HEK293 (cell line): ENCODE data around the gene AGRN.

ENCODE experiments used
- HOXA7 ChIP-seq: sonication (generic); formaldehyde crosslinking; IDR thresholded peaks from 2 replicates; pipeline ENCODE4 v1.8.1; 2022; ENCODE audit warnings: missing genetic modification reagents, borderline replicate concordance
- KLF1 ChIP-seq: fragments of 450-650 bp; formaldehyde crosslinking; IDR thresholded peaks from 2 replicates; pipeline ENCODE4 v1.5.1; 2016; ENCODE audit warnings: missing biosample characterization, missing genetic modification characterization
- YY1 ChIP-seq: fragments of 450-650 bp; formaldehyde crosslinking; IDR thresholded peaks from 2 replicates; pipeline ENCODE4 v1.5.1; 2018; ENCODE audit warnings: missing biosample characterization, missing genetic modification characterization
- ZNF266 ChIP-seq: fragments of 450-650 bp; formaldehyde crosslinking; IDR thresholded peaks from 2 replicates; pipeline ENCODE4 v1.5.1; 2016; ENCODE audit warnings: missing biosample characterization, missing genetic modification characterization, low read depth
- ZNF354C ChIP-seq: fragments of 450-650 bp; formaldehyde crosslinking; IDR thresholded peaks from 2 replicates; pipeline ENCODE4 v1.5.1; 2016; ENCODE audit warnings: missing biosample characterization, missing genetic modification characterization, low read depth, borderline replicate concordance
- ZNF416 ChIP-seq: fragments of 450-650 bp; formaldehyde crosslinking; IDR thresholded peaks from 2 replicates; pipeline ENCODE4 v1.5.1; 2016; ENCODE audit warnings: missing biosample characterization, missing genetic modification characterization
- ZNF658 ChIP-seq: fragments of 450-650 bp; formaldehyde crosslinking; IDR thresholded peaks from 2 replicates; pipeline ENCODE4; 2016; ENCODE audit warnings: missing biosample characterization, missing genetic modification characterization
- TF ChIP-seq, protein P1 (sequence below): fragments of 450-650 bp; formaldehyde crosslinking; IDR thresholded peaks from 2 replicates; pipeline ENCODE4 v1.5.1; 2016; ENCODE audit warnings: missing biosample characterization, missing genetic modification characterization
- TF ChIP-seq, protein P2 (sequence below): sonication (generic); formaldehyde crosslinking; IDR thresholded peaks from 2 replicates; pipeline ENCODE4 v1.8.1; 2022; ENCODE audit warnings: mild to moderate bottlenecking, moderate library complexity, missing genetic modification reagents
- TF ChIP-seq, protein P3 (sequence below): fragments of 450-650 bp; formaldehyde crosslinking; IDR thresholded peaks from 2 replicates; pipeline ENCODE4 v1.5.1; 2016; ENCODE audit warnings: missing biosample characterization, missing genetic modification characterization
- TF ChIP-seq, protein P4 (sequence below): fragments of 450-650 bp; formaldehyde crosslinking; IDR thresholded peaks from 2 replicates; pipeline ENCODE4 v1.5.1; 2016; ENCODE audit warnings: missing biosample characterization, missing genetic modification characterization, borderline replicate concordance

DNA sequence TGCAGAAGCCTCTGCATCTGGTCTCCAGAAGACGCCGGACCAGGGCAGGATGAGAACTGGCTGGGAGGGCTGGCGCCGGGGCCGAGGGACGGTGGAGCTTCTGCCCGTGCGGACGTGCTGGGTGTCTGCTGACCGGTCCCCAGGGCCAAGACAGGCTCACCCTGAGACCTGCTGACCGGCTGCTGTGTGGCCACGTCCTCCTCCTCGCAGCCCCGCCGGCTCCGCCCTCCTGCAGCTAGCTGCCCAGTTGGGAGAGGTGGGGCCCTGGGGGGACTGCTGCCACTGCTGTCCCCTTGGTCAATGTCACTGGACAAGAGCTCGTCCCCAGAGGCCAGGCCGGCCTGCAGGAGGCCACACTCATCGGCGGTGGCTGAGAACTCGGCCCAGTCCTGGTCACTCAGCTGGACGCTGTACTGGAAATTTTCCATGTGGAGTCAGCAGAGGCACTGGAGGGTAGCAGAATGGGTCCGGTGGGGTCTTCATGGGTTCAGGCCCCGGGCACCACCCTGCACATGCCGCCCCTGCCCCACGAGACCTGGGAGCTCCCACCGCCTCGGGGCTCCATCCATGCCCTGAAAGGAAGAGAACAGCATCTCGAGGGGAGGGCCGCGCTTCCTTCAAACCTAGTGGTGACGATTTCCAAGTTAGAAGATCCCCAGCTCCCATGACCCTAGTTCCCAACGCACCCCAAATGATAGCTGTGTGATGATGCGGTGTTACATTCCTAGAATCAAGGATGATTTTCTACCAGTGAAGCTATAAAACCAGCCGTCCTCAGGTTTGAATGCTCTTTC is 39.1 kb upstream of the AGRN start:
- TF ChIP-seq ZNF416 (no peak), ZNF266 (tag by site-specific recombination) (no peak), ZNF658 (tag by site-specific recombination) (no peak), HOXA7 (CRISPR knock-in tag) (no peak), KLF1 (tag by site-specific recombination) (no peak), ZNF354C (tag by site-specific recombination) (no peak), YY1 (tag by site-specific recombination) (no peak)
- TF ChIP-seq, protein P1, sequence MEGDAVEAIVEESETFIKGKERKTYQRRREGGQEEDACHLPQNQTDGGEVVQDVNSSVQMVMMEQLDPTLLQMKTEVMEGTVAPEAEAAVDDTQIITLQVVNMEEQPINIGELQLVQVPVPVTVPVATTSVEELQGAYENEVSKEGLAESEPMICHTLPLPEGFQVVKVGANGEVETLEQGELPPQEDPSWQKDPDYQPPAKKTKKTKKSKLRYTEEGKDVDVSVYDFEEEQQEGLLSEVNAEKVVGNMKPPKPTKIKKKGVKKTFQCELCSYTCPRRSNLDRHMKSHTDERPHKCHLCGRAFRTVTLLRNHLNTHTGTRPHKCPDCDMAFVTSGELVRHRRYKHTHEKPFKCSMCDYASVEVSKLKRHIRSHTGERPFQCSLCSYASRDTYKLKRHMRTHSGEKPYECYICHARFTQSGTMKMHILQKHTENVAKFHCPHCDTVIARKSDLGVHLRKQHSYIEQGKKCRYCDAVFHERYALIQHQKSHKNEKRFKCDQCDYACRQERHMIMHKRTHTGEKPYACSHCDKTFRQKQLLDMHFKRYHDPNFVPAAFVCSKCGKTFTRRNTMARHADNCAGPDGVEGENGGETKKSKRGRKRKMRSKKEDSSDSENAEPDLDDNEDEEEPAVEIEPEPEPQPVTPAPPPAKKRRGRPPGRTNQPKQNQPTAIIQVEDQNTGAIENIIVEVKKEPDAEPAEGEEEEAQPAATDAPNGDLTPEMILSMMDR: no peak
- TF ChIP-seq, protein P2, sequence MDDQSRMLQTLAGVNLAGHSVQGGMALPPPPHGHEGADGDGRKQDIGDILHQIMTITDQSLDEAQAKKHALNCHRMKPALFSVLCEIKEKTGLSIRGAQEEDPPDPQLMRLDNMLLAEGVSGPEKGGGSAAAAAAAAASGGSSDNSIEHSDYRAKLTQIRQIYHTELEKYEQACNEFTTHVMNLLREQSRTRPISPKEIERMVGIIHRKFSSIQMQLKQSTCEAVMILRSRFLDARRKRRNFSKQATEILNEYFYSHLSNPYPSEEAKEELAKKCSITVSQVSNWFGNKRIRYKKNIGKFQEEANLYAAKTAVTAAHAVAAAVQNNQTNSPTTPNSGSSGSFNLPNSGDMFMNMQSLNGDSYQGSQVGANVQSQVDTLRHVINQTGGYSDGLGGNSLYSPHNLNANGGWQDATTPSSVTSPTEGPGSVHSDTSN: no peak
- TF ChIP-seq, protein P3, sequence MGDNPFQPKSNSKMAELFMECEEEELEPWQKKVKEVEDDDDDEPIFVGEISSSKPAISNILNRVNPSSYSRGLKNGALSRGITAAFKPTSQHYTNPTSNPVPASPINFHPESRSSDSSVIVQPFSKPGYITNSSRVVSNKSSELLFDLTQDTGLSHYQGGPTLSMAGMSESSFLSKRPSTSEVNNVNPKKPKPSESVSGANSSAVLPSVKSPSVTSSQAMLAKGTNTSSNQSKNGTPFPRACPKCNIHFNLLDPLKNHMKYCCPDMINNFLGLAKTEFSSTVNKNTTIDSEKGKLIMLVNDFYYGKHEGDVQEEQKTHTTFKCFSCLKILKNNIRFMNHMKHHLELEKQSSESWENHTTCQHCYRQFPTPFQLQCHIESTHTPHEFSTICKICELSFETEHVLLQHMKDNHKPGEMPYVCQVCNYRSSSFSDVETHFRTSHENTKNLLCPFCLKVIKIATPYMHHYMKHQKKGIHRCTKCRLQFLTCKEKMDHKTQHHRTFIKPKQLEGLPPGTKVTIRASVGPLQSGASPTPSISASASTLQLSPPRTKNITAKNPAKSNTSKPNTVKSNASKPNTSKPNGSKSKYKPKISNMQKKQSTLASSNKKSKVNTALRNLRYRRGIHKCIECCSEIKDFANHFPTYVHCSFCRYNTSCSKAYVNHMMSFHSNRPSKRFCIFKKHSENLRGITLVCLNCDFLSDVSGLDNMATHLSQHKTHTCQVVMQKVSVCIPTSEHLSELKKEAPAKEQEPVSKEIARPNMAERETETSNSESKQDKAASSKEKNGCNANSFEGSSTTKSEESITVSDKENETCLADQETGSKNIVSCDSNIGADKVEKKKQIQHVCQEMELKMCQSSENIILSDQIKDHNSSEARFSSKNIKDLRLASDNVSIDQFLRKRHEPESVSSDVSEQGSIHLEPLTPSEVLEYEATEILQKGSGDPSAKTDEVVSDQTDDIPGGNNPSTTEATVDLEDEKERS (tag by site-specific recombination): no peak
- TF ChIP-seq, protein P4, sequence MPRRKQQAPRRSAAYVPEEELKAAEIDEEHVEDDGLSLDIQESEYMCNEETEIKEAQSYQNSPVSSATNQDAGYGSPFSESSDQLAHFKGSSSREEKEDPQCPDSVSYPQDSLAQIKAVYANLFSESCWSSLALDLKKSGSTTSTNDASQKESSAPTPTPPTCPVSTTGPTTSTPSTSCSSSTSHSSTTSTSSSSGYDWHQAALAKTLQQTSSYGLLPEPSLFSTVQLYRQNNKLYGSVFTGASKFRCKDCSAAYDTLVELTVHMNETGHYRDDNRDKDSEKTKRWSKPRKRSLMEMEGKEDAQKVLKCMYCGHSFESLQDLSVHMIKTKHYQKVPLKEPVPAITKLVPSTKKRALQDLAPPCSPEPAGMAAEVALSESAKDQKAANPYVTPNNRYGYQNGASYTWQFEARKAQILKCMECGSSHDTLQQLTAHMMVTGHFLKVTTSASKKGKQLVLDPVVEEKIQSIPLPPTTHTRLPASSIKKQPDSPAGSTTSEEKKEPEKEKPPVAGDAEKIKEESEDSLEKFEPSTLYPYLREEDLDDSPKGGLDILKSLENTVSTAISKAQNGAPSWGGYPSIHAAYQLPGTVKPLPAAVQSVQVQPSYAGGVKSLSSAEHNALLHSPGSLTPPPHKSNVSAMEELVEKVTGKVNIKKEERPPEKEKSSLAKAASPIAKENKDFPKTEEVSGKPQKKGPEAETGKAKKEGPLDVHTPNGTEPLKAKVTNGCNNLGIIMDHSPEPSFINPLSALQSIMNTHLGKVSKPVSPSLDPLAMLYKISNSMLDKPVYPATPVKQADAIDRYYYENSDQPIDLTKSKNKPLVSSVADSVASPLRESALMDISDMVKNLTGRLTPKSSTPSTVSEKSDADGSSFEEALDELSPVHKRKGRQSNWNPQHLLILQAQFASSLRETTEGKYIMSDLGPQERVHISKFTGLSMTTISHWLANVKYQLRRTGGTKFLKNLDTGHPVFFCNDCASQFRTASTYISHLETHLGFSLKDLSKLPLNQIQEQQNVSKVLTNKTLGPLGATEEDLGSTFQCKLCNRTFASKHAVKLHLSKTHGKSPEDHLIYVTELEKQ (tag by site-specific recombination): no peak
